GM19438 (cell line): ENCODE results near the gene KIR2DL3.
"Not testable (repeated sequence)": the region's sequence is repeated elsewhere in the genome, so short reads cannot be mapped to it uniquely, and the experiment has no call there.

Experiments
- ATAC-seq: cut with Tn5 transposase; IDR thresholded peaks from one replicate; pipeline ENCODE4 v1.9.1; 2021; ENCODE audit warnings: low read depth; ENCODE audit not compliant: unreplicated experiment

The KIR2DL3 gene

DNA sequence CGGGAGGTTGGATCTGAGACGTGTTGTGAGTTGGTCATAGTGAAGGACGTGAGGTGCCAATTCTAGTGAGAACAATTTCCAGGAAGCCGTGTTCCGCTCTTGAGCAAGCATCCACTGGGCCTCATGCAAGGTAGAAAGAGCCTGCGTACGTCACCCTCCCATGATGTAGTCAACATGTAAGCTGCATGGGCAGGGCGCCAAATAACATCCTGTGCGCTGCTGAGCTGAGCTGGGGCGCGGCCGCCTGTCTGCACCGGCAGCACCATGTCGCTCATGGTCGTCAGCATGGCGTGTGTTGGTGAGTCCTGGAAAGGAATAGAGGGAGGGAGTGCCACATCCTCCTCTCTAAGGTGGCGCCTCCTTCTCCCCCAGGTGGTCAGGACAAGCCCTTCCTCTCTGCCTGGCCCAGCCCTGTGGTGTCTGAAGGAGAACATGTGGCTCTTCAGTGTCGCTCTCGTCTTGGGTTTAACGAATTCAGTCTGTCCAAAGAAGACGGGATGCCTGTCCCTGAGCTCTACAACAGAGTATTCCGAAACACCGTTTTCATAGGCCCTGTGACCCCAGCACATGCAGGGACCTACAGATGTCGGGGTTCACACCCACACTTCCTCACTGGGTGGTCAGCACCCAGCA lies 47.9 kb downstream of the KIR2DL3 start:
- not testable (repeated sequence) for ATAC-seq

DNA sequence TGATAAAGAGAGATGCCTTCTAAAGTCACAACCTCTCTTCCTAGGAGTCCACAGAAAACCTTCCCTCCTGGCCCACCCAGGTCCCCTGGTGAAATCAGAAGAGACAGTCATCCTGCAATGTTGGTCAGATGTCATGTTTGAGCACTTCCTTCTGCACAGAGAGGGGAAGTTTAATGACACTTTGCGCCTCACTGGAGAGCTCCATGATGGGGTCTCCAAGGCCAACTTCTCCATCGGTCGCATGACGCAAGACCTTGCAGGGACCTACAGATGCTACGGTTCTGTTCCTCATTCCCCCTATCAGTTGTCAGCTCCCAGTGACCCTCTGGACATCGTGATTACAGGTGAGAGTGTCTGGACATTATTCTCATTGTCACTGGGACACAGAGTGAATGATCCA lies 49.8 kb downstream of the KIR2DL3 start:
- ATAC-seq, result not testable (repeated sequence)

DNA sequence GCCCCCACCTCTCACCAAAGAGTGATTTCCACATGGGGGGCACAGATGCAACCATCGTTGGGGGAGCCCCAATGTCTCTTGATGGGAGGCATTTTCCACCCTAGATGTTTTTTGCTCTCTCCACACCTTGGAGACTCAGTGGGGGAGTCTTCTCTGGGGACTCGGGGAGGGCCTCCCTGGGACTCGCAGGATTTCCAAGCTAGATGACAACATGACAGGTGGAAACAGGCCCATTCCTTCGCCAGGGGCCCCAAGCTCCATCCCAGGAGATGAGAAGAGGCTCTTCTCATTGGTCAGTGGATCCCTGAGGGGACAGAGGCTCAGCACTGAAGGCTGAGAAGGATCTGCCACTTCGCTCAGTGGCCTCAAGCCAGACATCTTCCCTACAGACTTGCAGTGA lies 52.4 kb downstream of the KIR2DL3 start:
- ATAC-seq, result no peak

DNA sequence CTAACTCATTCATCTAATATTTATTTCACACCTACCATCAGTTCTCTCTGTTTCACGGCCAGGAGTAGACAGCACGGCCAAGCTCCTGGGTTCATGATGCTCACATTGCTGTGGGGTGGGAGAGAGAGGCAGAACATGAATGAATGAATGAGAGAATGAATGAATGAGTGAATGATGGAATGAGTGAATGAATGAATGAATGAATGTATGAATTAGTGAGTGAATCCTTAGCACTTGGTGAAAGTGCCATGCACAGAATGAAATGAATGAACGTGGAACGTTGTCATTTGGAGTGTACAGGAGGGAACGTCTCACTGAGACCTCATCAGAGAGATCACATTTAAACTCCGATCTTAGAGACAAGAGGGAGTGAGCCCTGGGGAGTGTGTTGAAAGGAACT lies 53.2 kb downstream of the KIR2DL3 start:
- no peak for ATAC-seq

DNA sequence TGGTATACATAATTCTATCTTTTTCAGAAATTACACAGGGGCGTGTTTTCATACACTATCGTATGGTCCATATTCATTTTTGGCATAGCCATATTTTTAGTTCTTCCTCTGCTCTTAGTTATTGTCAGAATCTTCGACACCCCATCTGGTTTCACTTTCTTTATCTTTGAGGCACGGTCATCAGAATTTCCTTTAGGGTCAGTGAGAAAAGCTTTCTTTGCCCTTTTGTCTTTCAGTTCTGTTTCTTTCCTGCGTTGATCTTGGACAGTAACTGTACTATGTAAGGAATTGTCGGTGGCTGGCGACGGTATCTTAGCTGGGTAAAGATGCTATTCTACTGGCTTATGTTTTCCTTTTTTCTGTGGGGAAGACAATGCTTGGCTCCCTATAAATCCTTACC lies 54.5 kb downstream of the KIR2DL3 start:
- no peak for ATAC-seq

DNA sequence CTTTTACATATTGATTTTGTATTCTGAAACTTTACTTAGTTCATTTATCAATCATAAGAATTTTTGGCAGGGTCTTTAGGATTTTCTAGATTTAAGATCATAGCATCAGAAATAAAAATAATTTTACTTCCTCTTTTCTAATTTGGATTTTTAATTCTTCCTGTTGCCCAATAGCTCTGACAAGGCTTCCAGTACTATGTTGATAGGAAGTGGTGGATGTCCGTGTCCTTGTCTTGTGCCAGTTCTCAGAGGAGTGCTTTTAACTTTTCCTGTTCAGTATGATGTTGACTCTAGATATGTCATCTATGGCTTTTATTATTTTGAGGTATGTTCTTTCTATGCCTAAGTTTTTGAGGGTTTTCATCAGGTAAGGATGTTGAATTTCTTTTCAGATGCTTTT lies 57.4 kb downstream of the KIR2DL3 start:
- ATAC-seq, result no peak
